Measurements from ENCODE around the gene TPK1. TPM values are rescaled to one million over a fixed set of nuclear protein-coding genes. Genes with fewer than 3 reads are reported as not detected.

Gene TPK1
- total and polyA plus RNA-seq, 2 of the 13 experiments (the other 11 are each of a cell fraction or from before 2014, with no cell fraction given): 1.0 to 1.2 TPM

DNA sequence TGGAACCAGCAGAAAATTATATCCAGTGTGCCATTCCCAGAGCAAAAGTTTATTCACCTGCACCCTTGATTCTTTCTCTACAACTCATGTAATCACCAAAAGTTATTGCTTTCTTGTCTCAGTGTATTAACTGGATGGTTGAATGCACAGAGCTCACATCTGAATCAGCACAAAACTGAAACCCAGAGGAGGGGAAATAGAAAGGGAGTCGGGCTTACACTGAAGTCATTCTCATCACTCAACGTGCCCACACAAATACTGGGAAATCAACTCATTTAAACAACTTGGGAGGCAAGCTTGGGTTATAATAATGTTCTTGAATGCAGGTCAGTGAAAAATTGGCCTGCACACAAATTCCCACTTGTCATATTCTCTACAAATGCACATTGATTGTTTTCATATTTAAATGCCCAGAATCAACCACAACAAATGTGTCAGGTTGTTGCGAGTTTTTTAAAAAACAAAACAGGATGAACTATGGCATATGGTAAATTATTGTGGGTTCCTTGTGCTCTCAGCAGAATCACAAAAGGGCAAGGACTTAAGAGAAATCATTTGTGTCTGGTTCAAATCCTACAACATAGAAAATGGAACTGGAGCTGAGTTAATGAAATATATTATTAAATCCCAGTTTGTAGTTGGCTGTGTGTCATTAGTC, 306.5 kb downstream of the TPK1 start:
- Histone ChIP-seq H3K36me3 (replicated peaks in 1 of 2; ENCODE audit: control insufficient read depth in 1 of 2, insufficient read depth in 2 of 2, low read length in 2 of 2) (no peaks in the 10 kb centered on the region), H4K20me1 (ENCODE audit: insufficient read depth, low read length) (no peaks in the 10 kb centered on the region), H3K9me3 (ENCODE audit: low read length) (no peaks in the 10 kb centered on the region; the same call in 1 of the 2 replicates), H3K4me2 (ENCODE audit: low read depth, low read length) (no peak overlapping the region), H3K9ac (ENCODE audit: insufficient read depth, low read depth, low read length) (no peak overlapping the region), H3K27ac (ENCODE audit: extremely low read length, insufficient read depth, low read length) (no peak overlapping the region), H3K27me3 (ENCODE audit: control insufficient read depth in 1 of 2, insufficient read depth in 2 of 2, low read length in 2 of 2) (no peaks in the 10 kb centered on the region), H3K4me3 (replicated peaks in 1 of 3; ENCODE audit: insufficient read depth in 1 of 3, low read depth in 2 of 3, low read length in 3 of 3) (no peak overlapping the region), H3K4me1 (ENCODE audit: insufficient read depth, low read length) (no peaks in the 10 kb centered on the region), H3K79me2 (ENCODE audit: insufficient read depth, low read length) (no peaks in the 10 kb centered on the region), H2AFZ (ENCODE audit: low read length) (no peak overlapping the region)
- in situ Hi-C loops (cut with HindIII; ENCODE audit: extremely low pct_ligation_motif_present, low pct_unique_long_range_greater_than_20kb) (no loop called here), intact Hi-C loops (cut with micrococcal nuclease; ENCODE audit: unreplicated experiment) (no loop called here)
- ChIA-PET CTCF (ENCODE audit: low intra/inter-chr PET ratio, low total read pairs) (no interaction called here), POLR2A (no interaction called here)
- DNase-seq (ENCODE audit: low spot score): no peak
- WGBS (ENCODE audit: low lambda C conversion rate): 3% methylated on average over 3 of the region's 3 CpGs
- TF ChIP-seq, protein P1, sequence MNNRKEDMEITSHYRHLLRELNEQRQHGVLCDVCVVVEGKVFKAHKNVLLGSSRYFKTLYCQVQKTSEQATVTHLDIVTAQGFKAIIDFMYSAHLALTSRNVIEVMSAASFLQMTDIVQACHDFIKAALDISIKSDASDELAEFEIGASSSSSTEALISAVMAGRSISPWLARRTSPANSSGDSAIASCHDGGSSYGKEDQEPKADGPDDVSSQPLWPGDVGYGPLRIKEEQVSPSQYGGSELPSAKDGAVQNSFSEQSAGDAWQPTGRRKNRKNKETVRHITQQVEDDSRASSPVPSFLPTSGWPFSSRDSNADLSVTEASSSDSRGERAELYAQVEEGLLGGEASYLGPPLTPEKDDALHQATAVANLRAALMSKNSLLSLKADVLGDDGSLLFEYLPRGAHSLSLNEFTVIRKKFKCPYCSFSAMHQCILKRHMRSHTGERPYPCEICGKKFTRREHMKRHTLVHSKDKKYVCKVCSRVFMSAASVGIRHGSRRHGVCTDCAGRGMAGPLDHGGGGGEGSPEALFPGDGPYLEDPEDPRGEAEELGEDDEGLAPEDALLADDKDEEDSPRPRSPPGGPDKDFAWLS (CRISPR knock-in tag; IDR thresholded peaks at IDR 0.05; ENCODE audit: borderline replicate concordance): no peak
- TF ChIP-seq ZNF792 (CRISPR knock-in tag; IDR thresholded peaks at IDR 0.05): no peak
- TF ChIP-seq, protein P2, sequence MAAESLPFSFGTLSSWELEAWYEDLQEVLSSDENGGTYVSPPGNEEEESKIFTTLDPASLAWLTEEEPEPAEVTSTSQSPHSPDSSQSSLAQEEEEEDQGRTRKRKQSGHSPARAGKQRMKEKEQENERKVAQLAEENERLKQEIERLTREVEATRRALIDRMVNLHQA (CRISPR knock-in tag; IDR thresholded peaks at IDR 0.05): no peak
- TF ChIP-seq STAG1 (CRISPR knock-in tag; IDR thresholded peaks at IDR 0.05): no peak
- TF ChIP-seq SNAPC2 (CRISPR knock-in tag; IDR thresholded peaks at IDR 0.05): no peak
- TF ChIP-seq ZNF101 (CRISPR knock-in tag; IDR thresholded peaks at IDR 0.05; ENCODE audit: borderline replicate concordance, low read depth): no peak
- no peak for TF ChIP-seq ZNF235 (CRISPR knock-in tag; IDR thresholded peaks at IDR 0.05; ENCODE audit: borderline replicate concordance)
- TF ChIP-seq SOX5 (CRISPR knock-in tag; IDR thresholded peaks at IDR 0.05; ENCODE audit: borderline replicate concordance): no peak
- no peak for TF ChIP-seq FOXC1 (CRISPR knock-in tag; IDR thresholded peaks at IDR 0.05; ENCODE audit: borderline replicate concordance)
- TF ChIP-seq, protein P3, sequence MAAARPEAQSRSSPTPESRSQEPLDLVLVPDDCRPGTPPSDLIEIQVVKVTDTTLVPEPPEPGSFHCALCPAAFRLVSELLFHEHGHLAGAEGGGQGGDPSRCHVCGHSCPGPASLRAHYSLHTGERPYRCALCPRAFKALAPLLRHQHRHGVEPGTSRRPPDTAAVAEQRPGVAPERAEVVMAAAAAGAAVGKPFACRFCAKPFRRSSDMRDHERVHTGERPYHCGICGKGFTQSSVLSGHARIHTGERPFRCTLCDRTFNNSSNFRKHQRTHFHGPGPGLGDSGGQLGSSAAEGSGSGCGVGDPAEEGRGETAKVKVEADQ (CRISPR knock-in tag; IDR thresholded peaks at IDR 0.05; ENCODE audit: borderline replicate concordance): no peak
- TF ChIP-seq PCBP1 (IDR thresholded peaks at IDR 0.05; ENCODE audit: borderline replicate concordance, low read depth, low read length): no peak
- no peak for TF ChIP-seq ZSCAN31 (CRISPR knock-in tag; IDR thresholded peaks at IDR 0.05; ENCODE audit: low read depth)
- no peak for TF ChIP-seq RXRB (CRISPR knock-in tag; IDR thresholded peaks at IDR 0.05; ENCODE audit: borderline replicate concordance)
- FAIRE-seq: no peak
- ATAC-seq: no peak
- BruUV-seq (replicated peaks): no TSS peak

All from HepG2 (cell line).